AG20443 (cell line): ENCODE data around the gene ABCA7.

Experiments
- DNase-seq: peaks from one replicate; pipeline ENCODE4 v3.0.0; 2012; ENCODE audit warnings: low spot score, mixed read lengths

Gene ABCA7

DNA sequence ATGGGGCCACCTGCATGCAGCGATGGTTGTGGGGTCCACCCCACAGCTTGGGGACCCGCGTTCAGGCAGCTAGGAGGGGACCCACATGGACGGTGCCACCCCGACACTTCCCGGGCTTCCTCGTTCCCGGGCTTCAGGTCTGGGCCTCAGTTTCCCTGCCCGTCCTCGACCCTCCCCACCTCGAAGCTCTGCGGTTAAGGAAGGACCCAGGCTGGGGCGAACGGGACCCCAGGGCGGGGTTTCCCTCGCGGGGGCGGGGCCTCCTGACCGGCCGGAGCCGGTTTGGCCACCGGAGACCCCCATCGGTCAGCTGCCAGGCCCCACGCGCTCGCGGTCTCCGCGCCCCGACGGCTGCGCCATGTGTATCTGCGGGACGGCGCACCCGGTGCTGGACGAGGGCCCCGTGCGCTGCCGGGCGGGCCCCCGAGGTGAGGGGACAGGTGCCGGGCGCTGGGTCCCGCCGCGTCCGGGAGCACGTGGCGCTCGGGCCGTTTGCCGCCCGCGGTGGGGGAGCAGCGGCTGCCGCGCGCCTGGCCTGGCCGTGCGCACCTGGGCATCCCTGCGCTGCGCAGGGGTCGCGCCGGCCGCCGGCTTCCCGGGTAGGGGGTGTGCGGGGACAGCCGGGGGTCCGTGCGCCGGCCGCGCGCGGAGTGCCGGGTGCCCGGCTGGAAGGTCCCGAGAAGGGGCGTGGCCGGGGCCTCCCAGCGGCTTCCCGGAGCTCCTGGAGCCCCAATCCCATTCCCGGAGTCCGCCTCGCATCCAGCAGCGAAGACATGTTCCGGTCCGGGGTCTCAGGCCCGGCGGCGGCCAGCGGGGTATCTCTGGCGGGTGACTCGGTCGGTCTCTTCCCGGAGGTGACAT is 31.3 kb downstream of the ABCA7 start:
- DNase-seq, result peak; percentile 55

- DNase-seq, result no peak
Measured at GRCh38 chr19:1072371-1073015, 32.6 kb downstream of the ABCA7 start.

DNA sequence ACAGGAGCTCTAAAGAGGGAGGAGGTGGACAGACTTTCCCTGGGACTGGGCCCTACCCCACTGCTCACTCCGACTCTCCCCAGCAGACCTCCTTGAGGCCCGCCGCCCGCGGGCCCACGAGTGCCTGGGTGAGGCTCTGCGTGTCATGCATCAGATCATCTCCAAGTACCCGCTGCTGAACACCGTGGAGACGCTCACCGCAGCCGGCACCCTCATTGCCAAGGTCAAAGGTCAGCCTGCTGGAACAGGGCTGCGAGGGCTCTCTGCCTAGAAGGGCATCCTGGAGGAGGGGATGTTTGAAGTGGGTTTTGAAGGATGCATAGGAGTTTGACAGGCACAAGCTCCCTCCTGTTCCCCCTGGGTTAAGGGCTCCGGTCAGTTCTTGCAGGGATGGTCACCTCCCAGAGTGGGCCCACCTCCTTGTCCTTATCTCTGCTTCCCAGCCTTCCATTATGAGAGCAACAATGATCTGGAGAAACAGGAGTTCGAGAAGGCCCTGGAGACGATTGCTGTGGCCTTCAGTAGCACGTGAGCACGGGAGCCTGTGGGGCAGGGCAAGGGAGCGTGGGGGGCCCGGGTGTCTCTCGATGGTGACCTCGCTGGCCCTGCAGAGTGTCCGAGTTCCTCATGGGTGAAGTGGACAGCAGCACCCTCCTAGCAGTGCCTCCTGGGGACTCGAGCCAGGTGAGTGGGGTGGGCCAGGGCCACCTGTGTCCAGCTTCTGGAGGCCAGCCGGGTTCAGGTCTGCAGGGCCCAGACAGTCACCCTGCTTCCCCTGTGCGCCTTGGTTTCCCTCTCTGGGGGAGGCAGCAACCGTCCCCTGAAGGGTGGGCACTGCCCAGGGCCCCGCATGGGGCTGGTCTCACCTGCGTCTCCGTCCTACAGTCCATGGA is 33.4 kb downstream of the ABCA7 start:
- DNase-seq, result no peak

DNA sequence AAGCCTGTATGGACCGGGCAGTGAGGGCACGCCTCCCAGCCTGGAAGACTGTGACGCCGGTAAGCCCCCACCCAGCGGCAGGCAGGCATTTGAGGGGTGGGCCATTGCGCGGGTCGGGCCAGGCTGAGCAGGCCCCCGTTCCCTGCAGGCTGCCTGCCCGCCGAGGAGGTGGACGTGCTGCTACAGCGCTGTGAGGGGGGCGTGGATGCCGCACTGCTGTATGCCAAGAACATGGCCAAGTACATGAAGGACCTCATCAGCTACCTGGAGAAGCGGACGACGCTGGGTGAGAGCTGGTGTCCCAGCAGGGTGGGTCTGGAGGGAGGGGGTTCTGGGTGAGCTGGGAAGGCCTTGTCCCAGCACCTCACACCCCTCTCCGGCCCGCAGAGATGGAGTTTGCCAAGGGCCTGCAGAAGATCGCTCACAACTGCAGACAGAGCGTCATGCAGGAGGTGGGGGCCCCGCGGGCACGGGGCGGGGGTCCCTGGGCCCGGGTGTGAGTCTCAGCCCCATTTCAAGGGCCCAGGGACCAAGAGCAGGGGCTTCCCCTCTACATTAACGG is 34.1 kb downstream of the ABCA7 start:
- no peak for DNase-seq

DNA sequence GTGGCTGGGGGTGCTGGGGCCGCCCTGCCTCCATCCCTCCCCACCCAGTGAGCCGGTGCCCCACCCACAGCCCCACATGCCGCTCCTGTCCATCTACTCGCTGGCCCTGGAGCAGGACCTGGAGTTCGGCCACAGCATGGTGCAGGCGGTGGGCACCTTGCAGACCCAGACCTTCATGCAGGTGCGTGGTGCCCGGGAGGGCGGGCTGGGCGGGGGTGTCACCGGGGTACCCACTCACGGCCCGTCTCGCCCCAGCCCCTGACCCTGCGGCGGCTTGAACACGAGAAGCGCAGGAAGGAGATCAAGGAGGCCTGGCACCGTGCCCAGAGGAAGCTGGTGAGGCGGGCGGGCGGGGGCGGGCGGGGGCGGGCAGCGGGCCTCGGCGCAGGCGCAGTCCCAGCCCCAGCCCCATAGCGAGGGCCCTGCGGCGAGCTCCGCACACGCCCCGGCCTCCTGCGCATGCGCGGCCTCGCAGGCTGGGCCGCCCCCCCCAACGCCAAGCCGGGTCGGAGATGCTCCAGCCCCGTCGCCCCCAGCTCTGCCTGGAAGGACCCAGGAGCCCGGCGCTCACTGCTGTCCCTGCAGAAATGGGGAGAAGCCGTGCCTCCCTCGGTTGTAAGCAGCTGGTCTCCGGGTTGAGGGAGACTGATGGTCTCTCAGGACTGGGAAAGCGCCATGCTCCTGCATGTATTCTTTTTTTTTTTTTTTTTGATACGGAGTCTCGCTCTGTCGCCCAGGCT is 34.8 kb downstream of the ABCA7 start:
- no peak for DNase-seq

- no peak for DNase-seq
Measured at GRCh38 chr19:1076046-1076386, 36.1 kb downstream of the ABCA7 start.

DNA sequence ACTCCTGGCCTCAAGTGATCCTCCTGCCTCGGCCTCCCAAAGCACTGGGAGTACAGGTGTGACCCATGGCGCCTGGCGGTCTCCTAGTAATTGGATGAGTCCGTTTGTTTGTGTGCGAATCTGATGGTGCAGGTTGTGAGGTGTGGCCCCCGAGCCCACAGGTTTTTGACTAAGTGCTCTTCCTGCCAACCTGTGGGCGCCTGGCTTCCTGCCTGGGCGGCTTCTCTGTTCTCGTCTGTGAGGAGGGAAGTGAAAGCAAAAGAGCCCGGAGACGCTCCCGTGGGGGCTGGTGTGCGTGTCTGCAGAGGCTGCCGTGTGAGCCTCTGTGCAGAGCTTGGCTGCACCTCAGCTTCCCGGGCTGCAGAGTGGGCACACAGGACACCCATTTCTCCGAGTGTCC is 37.0 kb downstream of the ABCA7 start:
- no peak for DNase-seq

- no peak for DNase-seq
Measured at GRCh38 chr19:1079566-1080111, 39.7 kb downstream of the ABCA7 start.

GRCh38 chr19:1080360-1081161 is 40.7 kb downstream of the ABCA7 start:
- no peak for DNase-seq

DNA sequence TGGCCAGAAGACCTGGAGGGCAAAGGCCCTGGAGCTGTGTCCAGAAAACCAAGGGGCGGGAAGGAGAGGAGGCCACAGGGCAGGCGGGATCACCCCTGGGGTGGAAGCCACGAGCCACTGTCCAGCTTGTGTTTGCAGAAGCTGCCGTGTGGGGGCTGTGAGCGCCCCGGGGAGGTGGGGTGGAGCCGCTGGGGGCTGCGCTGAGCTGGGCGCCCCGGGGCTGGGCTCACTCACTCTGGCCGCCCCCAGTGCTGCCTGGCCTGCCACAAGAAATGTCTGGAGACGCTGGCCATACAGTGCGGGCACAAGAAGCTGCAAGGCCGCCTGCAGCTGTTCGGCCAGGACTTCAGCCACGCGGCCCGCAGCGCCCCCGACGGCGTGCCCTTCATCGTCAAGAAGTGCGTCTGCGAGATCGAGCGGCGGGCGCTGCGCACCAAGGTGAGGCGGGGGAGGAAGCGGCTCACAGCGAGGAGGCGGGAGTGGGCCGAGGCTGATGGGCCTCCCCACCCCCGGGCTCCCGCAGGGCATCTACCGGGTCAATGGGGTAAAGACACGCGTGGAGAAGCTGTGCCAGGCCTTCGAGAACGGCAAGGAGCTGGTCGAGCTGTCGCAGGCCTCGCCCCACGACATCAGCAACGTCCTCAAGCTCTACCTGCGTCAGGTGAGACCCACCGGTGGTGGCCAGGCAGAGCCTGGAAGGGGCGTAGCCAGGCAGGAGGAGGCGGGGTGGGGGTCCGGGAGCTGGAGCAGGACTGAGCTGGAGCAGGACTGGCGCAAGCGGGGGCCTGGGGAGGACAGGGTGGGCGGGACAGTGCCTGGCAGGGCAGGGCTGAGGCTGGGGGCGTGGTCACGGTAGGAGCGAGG is 41.6 kb downstream of the ABCA7 start:
- no peak for DNase-seq

- peak; percentile 78 for DNase-seq
Measured at GRCh38 chr19:1082165-1082927, 42.4 kb downstream of the ABCA7 start.

DNA sequence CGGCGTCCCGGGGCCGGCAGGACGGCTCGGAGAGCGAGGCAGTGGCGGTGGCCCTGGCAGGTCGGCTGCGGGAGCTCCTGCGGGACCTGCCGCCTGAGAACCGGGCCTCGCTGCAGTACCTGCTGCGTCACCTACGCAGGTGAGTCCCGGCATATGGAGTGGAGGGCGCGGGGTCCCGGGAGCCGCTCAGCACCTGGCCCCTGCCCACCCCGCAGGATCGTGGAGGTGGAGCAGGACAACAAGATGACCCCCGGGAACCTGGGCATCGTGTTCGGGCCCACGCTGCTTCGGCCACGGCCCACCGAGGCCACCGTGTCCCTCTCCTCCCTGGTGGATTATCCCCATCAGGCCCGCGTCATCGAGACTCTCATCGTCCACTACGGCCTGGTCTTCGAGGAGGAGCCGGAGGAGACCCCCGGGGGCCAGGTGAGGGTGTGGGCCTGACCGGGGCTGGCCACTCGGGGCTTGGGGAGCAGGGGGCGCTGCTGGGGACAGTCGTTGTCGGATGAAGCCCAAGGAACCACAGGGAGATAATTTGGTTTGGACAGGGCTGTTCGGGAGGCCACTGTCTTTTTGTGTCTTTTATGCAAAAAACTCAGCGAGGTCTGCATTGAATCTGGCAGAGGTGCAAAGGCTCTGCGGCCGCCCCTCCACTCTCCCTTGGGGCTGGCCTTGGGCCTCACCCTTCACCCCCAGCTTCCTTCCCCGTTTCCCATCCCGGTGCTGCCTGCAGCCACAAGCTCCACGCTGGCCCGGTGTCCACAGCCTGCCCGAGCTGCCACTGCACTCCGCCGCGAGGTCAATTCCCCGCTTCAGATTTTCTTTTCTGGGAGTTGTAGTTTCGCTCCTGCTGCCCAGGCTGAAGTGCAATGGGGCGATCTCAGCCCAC is 43.3 kb downstream of the ABCA7 start:
- no peak for DNase-seq

DNA sequence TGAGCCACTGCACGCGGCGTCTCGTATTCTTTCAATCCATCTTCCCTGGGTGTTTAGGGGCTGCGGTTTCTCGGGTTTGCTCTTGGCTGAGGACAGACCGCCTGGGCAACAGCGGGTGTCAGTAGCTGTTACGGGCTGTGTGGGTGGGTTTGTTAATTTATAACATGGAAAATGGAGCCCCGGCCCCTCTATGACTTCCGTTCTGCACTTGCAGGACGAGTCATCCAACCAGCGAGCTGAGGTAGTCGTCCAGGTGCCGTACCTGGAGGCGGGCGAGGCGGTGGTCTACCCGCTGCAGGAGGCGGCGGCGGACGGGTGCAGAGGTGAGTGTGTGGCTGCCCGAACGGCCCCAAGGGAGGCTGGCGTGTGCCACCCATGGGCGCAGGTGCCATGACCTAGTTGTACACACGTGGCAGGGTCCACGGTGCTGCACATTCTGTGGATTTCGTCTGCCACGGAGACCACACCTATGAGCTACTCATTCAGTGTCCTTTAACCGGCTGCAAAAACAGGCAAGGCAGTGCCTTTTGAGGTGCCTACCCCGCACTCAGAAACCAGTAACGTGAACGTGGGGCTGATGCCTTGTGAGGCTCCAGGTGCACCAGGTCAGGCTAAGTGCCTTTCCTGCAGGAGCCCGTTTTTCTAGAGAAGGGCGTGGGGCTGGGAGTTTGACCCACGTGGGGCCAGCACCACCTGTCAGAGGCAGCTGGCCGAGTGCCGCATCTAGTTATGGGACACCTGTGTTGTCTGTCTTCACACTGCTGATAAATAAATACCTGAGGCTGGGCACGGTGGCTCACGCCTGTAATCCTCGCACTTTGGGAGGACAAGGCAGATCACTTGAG is 44.3 kb downstream of the ABCA7 start:
- no peak for DNase-seq

DNA sequence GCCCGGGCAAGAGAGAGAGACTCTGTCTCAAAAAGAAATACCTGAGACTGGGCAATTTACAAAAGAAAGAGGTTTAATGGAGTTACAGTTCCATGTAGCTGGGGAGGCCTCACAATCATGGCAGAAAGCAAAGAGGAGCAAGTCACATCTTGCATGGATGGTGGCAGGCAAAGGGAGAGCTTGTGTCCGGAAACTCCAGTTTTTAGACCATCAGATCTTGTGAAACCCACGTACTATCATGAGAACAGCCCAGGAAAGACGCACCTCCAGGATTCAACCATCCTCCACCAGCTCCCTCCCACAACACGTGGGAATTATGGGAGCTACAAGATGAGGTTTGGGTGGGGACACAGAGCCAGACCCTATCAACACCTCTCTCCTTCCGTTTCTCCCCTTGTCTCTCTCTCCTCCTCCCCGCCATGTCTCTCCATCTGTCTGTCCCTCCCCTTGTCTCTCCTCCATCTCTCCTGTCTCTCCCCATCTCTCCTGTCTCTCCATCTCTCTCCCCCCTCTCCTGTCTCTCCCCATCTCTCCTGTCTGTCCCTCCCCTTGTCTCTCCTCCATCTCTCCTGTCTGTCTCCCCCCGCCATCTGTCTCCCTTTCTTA is 45.2 kb downstream of the ABCA7 start:
- no peak for DNase-seq

GRCh38 chr19:1085676-1086442 is 46.0 kb downstream of the ABCA7 start:
- no peak for DNase-seq

GRCh38 chr19:1086613-1087012 is 46.7 kb downstream of the ABCA7 start:
- DNase-seq, result no peak
